ENCODE data around the gene SH3BP1. TPM values are rescaled to one million over a fixed set of nuclear protein-coding genes. Genes with fewer than 3 reads are reported as not detected.

SH3BP1 gene
- total RNA-seq, 1 donor from 2014 or later, result 6.9 TPM

DNA sequence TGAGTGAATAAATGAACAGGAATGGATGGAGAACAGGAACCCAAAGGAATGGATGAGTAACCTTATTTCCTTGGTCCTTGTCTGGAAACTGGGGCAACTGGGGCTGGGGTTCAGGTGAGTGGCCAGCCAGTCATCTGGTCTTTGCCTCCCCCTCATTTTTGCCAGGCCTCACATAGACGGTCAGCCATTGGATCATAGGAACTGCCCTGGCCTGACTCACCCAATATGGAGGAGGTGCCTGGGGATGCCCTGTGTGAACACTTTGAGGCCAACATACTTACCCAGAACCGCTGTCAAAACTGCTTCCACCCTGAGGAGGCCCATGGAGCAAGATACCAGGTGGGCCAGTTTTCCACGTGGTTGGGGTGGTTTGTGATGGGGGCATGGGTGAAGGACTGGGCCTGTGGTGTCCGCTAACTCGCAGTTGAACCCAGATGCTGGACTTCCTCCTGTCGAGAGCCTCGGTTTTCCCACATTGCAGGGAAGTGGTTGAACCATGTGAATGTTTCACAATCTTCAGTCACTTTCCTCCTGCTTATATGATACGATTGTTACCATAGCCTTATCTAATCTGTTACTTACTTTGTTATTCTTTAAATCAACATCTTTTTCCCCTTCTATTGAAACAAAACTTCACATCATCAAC is 61.8 kb downstream of the SH3BP1 start:
- H3K36me3 Mint-ChIP-seq (ENCODE audit: unreplicated experiment), result no peaks in the 10 kb centered on the region
- no peak overlapping the region for H3K27ac Mint-ChIP-seq (ENCODE audit: unreplicated experiment)
- no peaks in the 10 kb centered on the region for H3K27me3 Mint-ChIP-seq (ENCODE audit: unreplicated experiment)
- no peak for DNase-seq (ENCODE audit: extremely low spot score, unreplicated experiment)
- no peak overlapping the region for H3K4me3 Mint-ChIP-seq (ENCODE audit: unreplicated experiment)
- peaks cover 10% of the 10 kb centered on the region for H3K4me1 Mint-ChIP-seq (ENCODE audit: unreplicated experiment)
- TF ChIP-seq, protein P1, sequence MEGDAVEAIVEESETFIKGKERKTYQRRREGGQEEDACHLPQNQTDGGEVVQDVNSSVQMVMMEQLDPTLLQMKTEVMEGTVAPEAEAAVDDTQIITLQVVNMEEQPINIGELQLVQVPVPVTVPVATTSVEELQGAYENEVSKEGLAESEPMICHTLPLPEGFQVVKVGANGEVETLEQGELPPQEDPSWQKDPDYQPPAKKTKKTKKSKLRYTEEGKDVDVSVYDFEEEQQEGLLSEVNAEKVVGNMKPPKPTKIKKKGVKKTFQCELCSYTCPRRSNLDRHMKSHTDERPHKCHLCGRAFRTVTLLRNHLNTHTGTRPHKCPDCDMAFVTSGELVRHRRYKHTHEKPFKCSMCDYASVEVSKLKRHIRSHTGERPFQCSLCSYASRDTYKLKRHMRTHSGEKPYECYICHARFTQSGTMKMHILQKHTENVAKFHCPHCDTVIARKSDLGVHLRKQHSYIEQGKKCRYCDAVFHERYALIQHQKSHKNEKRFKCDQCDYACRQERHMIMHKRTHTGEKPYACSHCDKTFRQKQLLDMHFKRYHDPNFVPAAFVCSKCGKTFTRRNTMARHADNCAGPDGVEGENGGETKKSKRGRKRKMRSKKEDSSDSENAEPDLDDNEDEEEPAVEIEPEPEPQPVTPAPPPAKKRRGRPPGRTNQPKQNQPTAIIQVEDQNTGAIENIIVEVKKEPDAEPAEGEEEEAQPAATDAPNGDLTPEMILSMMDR (IDR thresholded peaks at IDR 0.05), result no peak
- no peaks in the 10 kb centered on the region for H3K9me3 Mint-ChIP-seq (ENCODE audit: unreplicated experiment)

DNA sequence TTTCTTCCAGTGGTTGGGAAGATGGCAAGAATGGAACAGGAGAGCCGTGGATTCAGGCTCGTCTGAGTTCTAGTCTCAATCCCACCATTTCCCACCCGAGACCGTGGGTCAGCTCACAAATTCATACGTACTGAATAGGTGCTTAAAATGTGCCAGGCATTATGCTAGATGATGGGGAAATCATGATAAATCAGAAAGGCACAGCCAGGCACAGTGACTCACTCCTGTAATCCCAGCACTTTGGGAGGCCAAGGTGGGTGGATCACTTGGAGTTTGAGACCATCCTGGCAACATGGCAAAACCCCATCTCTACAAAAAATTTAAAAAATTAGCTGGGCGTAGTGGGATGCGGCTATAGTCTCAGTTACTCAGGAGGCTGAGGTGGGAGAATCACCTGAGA is 64.4 kb downstream of the SH3BP1 start:
- no peaks in the 10 kb centered on the region for H3K4me1 Mint-ChIP-seq (ENCODE audit: unreplicated experiment)

DNA sequence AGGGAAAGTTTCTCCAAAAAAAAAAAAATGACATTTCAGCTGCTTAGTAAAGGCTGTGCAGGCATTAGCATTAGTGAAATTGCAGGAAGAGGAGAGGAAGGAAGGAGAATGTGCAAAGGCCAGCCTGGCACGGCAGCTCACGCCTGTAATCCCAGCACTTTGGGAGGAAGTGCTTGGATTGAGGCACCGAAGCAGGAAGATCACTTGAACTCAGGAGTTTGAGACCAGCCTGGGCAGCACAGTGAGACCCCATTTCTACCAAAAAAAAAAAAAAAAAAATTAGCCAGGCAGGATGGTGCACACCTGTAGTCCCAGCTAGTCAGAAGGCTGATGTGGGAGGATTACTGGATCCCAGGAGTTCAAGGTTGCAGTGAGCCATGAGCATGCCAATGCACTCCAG is 65.2 kb downstream of the SH3BP1 start:
- H3K36me3 Mint-ChIP-seq (ENCODE audit: unreplicated experiment), result no peaks in the 10 kb centered on the region
- no peaks in the 10 kb centered on the region for H3K27me3 Mint-ChIP-seq (ENCODE audit: unreplicated experiment)
- H3K4me3 Mint-ChIP-seq (ENCODE audit: unreplicated experiment), result no peak overlapping the region
- H3K4me1 Mint-ChIP-seq (ENCODE audit: unreplicated experiment), result no peaks in the 10 kb centered on the region
- TF ChIP-seq, protein P1 (IDR thresholded peaks at IDR 0.05), result no peak
- no peaks in the 10 kb centered on the region for H3K9me3 Mint-ChIP-seq (ENCODE audit: unreplicated experiment)
- no peak for DNase-seq (ENCODE audit: extremely low spot score, unreplicated experiment)
- no peak overlapping the region for H3K27ac Mint-ChIP-seq (ENCODE audit: unreplicated experiment)

More for the DNA sequence above, 64.4 kb downstream of the SH3BP1 start:
- no peak for DNase-seq (ENCODE audit: extremely low spot score, unreplicated experiment)
- TF ChIP-seq, protein P1 (IDR thresholded peaks at IDR 0.05), result no peak
- H3K36me3 Mint-ChIP-seq (ENCODE audit: unreplicated experiment), result no peaks in the 10 kb centered on the region
- no peaks in the 10 kb centered on the region for H3K27me3 Mint-ChIP-seq (ENCODE audit: unreplicated experiment)
- no peak overlapping the region for H3K27ac Mint-ChIP-seq (ENCODE audit: unreplicated experiment)
- H3K9me3 Mint-ChIP-seq (ENCODE audit: unreplicated experiment), result no peaks in the 10 kb centered on the region
- no peak overlapping the region for H3K4me3 Mint-ChIP-seq (ENCODE audit: unreplicated experiment)

DNA sequence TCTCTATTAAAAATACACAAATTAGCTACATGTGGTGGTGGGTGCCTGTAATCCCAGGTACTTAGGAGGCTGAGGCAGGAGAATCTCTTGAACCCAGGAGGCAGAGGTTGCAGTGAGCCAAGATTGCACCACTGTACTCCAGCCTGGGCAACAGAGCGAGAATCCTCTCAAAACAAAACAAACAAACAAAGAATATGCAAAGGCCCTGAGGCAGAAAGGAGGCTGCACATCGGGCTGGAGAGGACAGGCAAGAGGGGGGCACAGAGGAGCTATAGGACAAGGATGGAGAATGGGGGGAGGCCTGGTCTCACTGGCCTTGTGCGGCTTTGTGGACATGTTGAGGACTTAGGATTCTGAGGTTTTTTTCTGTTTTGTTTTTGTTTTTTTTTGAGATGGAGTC is 65.7 kb downstream of the SH3BP1 start:
- no peaks in the 10 kb centered on the region for H3K36me3 Mint-ChIP-seq (ENCODE audit: unreplicated experiment)
- H3K9me3 Mint-ChIP-seq (ENCODE audit: unreplicated experiment), result no peaks in the 10 kb centered on the region
- no peak overlapping the region for H3K27ac Mint-ChIP-seq (ENCODE audit: unreplicated experiment)
- no peaks in the 10 kb centered on the region for H3K27me3 Mint-ChIP-seq (ENCODE audit: unreplicated experiment)
- no peak for DNase-seq (ENCODE audit: extremely low spot score, unreplicated experiment)
- H3K4me3 Mint-ChIP-seq (ENCODE audit: unreplicated experiment), result no peak overlapping the region
- H3K4me1 Mint-ChIP-seq (ENCODE audit: unreplicated experiment), result no peaks in the 10 kb centered on the region
- TF ChIP-seq, protein P1 (IDR thresholded peaks at IDR 0.05), result no peak

Other genes with a start within 250 kb of the SH3BP1 start
- 0.97 and 0.99 TPM in 2 replicates for gene ELFN2, start 212.2 kb upstream of the SH3BP1 start, total RNA-seq
- gene MFNG, start 153.3 kb upstream of the SH3BP1 start, total RNA-seq, result 1.5 and 2.3 TPM in 2 replicates
- gene CARD10, start 120.3 kb upstream of the SH3BP1 start, total RNA-seq, result 29.2 and 31.5 TPM in 2 replicates
- 282 and 283 TPM in 2 replicates for gene CDC42EP1, start 79.2 kb upstream of the SH3BP1 start, total RNA-seq
- not detected in 2 replicates for gene LGALS2, start 59.6 kb upstream of the SH3BP1 start, total RNA-seq
- 50.0 and 56.1 TPM in 2 replicates for gene GGA1, start 30.8 kb upstream of the SH3BP1 start, total RNA-seq
- gene PDXP, start 19.1 kb downstream of the SH3BP1 start, total RNA-seq, result 16.5 and 16.6 TPM in 2 replicates
- gene LGALS1, start 36.0 kb downstream of the SH3BP1 start, total RNA-seq, result 1,199 and 1,246 TPM in 2 replicates
- 18.5 and 22.7 TPM in 2 replicates for gene NOL12, start 46.7 kb downstream of the SH3BP1 start, total RNA-seq
- gene TRIOBP, start 57.4 kb downstream of the SH3BP1 start, total RNA-seq, result 103 and 105 TPM in 2 replicates
- 33.4 and 38.0 TPM in 2 replicates for gene GCAT, start 168.3 kb downstream of the SH3BP1 start, total RNA-seq
- 0.48 and 0.63 TPM in 2 replicates for gene GALR3, start 183.7 kb downstream of the SH3BP1 start, total RNA-seq
- gene ANKRD54, start 204.7 kb downstream of the SH3BP1 start, total RNA-seq, result 18.1 and 20.4 TPM in 2 replicates
- gene EIF3L, start 209.8 kb downstream of the SH3BP1 start, total RNA-seq, result 435 and 452 TPM in 2 replicates

All from osteocyte (in vitro differentiated cells).